GM18499 (cell line): ENCODE results near the gene HLF.

Source experiments
- ATAC-seq: cut with Tn5 transposase; IDR thresholded peaks from one replicate; pipeline ENCODE4 v1.9.1; 2021; ENCODE audit warnings: moderate number of reproducible peaks; ENCODE audit not compliant: insufficient read depth, unreplicated experiment

The HLF gene

GRCh38 chr17:55304171-55304859, 39.6 kb downstream of the HLF start:
- ATAC-seq, result no peak

- no peak for ATAC-seq
Measured at GRCh38 chr17:55305321-55306087, 40.7 kb downstream of the HLF start.

- no peak for ATAC-seq
Measured at GRCh38 chr17:55307879-55308278, 43.1 kb downstream of the HLF start.

- no peak for ATAC-seq
Measured at GRCh38 chr17:55308613-55309391, 44.0 kb downstream of the HLF start.

- no peak for ATAC-seq
Measured at GRCh38 chr17:55311767-55312375, 47.1 kb downstream of the HLF start.

- no peak for ATAC-seq
Measured at GRCh38 chr17:55312852-55313251, 48.1 kb downstream of the HLF start.

- ATAC-seq, result no peak
Measured at GRCh38 chr17:55314061-55314783, 49.5 kb downstream of the HLF start.

- ATAC-seq, result no peak
Measured at GRCh38 chr17:55314784-55315491, 50.2 kb downstream of the HLF start.

GRCh38 chr17:55316499-55316898, 51.7 kb downstream of the HLF start:
- ATAC-seq, result no peak

- ATAC-seq, result no peak
Measured at GRCh38 chr17:55317284-55317683, 52.5 kb downstream of the HLF start.

- no peak for ATAC-seq
Measured at GRCh38 chr17:55318081-55318480, 53.3 kb downstream of the HLF start.

GRCh38 chr17:55318715-55319487, 54.1 kb downstream of the HLF start:
- ATAC-seq, result no peak

- ATAC-seq, result no peak
Measured at GRCh38 chr17:55319933-55320593, 55.3 kb downstream of the HLF start.

- no peak for ATAC-seq
Measured at GRCh38 chr17:55320594-55321426, 56.0 kb downstream of the HLF start.

GRCh38 chr17:55321427-55322060, 56.8 kb downstream of the HLF start:
- no peak for ATAC-seq

- ATAC-seq, result no peak
Measured at GRCh38 chr17:55322453-55322985, 57.8 kb downstream of the HLF start.
